GM18526 (cell line): ENCODE measurements around the gene ATP10A.

Experiments
- POLR2A ChIP-seq: IDR thresholded peaks from 3 replicates; pipeline ENCODE4 v1.6.1; 2011; ENCODE audit not compliant: insufficient read length; ENCODE audit errors: extremely low read depth

Gene ATP10A

DNA sequence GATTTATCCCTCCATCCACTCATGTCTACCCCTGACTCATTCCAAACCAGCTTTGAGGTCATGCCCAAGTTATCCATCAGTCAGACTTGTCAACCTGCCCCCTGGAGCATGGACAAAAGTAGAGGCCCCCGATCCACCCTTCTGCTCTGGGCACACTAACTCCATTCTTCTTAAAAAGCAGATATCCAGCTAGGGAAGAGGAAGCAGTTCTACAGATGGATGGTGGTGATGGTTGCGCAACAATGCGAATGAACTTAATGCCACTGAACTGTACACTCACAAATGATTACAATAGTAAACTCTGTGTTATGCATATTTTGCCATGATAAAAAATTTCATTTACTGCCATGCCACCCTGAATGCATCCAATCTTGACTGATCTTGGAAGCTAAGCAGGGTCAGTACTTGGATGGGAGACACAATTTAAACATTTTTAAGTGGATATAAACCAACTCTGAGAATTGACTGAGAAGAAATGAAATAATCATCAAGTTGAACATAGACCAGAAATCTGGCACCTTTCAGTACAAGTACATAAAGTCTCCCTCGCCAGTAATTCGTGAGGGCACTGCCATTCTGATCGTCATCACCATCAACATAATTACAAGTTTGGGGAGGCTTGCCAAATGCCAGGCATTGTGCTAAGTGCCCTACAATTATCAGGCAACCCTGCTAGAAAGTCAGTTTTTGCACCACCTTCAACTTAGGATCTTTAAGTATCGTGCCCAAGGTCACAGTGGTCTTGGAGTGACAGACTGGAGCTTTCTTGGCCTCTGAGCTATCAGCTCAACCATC is 124.8 kb downstream of the ATP10A start:
- TF ChIP-seq POLR2A, result no peak

DNA sequence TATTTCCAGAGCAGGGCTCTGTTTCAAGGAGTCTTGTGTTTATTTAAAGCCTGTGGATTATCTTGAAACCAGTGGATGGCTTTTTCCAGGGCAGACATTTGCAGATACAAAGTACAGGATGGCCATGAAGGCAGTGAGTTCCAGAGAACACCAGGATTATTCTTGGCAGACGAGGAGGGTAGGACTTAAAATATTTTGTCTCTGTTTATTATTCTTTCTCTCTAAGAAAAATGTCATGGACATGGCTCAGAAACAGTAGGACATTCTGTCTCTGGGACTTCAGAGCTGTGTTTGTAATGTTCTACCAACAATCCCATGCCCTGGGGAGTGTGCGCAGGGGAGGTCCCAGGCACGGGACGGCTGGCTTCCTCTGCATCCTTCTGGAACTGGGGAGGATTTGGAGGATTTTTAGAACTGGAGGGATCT is 125.9 kb downstream of the ATP10A start:
- no peak for TF ChIP-seq POLR2A

DNA sequence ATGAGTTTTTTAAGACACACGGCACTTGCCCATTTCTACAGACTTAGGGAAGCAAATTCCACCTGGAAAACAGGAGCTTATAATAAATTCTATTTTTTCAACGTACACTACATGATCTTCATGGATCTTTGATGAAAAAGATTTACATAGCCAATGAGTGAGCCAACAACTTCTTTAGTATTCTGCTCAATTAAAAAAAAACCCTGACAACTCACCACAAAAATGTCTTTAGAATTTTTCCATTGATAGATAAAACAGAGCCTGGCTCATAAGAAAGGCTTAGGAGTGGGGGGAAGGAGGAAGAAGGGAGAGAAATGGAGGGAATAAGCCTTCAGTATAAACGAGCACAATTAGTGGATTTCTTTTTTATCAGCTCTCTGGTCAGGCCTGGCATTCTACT is 126.7 kb downstream of the ATP10A start:
- no peak for TF ChIP-seq POLR2A

DNA sequence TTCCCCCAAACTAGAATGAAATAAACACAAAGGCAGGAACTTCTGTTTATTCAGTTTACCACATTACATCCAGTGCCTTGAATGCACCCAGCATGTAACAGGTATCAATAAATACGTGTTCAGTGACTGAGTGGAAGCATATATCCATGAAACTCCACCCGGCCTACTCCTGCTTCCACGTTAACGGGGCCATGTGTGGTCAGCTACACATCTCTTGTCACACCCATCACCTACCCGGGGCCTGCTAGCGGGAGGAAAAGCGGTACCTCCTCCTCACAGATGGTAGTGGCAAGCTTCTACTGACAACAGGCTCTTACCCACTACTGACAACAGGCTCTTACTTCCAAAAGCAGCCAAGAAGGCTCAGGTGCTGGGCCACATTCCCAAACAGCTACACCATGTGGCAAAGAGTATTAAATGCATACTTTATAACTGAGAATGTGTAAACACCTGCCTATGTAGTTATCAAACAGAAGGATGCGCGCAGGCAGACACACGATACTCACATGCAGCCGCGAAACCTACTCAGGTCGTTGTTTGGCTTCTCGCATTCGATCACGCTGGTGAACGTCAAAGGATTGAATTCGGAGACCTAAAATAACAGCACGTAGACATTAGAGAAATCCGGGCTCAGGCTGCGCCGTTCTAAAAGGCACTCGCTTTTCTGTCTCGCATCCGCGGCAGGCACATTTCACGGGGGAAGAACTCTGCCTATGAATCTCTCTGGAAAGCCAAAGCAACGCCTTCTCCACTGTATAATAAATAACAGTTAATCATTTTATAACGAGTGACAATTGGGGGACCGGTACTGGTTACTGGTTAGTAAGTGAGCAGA is 127.4 kb downstream of the ATP10A start:
- no peak for TF ChIP-seq POLR2A

DNA sequence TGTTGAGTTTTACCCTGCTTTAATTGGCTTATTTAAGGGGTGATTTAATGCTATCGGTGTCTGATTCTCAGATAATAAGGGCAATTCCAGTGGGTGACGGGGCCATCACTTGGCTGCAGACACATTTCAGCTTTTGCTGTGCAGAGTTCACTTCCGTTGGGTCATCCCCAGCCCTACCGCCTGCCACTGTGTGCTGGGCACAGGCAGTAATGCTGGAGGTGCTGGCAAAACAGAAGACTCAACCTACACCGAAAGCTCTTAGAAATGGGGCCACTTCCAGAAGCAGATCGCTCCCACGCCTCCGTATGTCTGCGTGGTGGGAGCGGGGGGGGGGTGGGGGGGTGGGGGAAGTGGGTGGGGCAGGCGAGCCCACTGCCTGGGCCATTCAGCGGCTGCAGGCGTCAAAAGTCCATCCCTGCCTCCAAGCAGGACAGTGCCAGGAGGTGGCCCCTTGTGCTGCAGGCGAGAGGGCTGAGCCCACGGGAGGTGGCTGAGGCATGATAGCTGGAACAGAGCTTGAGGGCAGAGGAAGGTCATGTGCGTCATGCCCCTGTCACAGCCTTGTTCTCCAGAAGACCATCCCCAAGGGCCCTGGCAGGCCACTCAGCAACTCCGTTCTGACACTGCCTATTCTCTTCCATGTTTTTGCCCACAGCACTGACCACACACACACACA is 128.3 kb downstream of the ATP10A start:
- no peak for TF ChIP-seq POLR2A

DNA sequence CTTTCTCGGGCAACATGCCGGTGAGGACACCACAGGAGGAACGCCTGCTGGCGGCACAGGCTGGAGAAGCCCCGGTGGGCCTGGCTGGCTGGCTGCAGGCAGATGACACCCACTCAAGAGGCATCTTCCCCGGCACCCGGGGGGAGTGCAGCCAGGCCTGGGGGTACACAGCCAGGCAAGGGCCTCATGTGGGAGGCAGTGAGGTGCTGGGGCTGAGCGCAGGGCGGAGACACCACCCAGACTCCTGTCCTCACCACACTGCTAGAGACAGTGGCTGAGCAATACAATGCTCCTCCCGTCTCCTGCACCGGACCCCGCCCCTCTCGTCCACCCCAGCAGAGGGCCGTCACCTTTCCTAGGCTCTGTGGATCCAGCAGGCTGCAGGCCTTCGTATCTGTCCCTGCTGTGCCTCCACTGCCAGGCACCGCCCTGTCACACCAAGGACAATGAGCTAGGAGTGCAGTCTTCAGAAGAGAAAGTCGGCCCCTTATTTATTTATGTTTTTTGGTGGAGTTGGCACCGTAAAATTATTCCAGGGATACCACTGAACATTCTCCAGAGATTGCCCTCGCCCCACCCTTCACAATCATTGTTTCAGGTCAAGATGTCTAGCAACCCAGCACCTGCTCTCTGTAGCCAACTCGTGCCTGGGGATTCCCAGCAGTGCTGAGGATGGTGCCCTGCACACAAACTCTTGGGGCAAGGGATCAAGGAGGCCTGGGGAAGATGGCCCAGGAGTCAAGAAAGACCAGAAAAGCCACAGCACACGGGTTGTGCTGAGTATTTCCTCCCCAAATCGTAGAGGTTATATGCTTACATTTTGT is 129.1 kb downstream of the ATP10A start:
- no peak for TF ChIP-seq POLR2A

DNA sequence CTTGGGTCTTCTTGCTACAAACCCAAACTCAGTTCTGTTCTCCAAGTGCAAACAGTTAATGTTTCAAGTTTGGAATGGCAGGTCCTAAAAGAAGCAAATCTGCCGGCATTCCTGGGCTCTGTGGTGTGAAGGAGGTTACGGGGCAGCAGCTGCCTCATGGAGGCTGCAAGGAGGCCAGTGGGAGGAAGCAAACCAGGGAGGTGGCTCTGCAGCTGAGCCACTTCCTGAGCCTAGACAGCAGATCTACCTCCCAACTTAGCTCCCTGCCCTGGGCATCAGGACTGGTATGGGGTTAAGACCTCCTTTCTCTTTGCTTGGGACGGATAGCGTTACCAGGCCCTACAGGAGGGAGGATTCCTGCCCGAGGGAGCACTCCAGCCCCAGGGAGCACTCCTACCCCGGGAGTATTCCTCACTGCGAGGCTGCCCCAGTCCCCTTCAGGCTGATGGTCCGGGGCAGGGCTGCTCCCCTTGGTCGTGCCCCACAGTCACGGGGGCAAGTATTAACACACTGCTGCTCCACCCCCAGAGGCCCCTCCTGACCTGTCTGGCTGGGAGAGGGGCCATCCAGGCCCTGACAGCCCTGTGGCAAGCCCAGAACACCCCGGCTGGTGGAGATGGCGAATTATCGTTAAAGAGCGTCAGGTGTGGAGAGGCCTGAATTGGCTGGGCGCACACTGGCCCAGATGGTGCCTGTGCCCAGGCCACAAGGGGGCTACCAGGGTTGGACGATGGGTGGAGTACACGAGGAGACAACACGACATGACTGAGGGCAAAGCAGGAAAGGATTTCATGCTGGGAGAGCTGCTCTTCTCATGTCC is 129.9 kb downstream of the ATP10A start:
- TF ChIP-seq POLR2A, result no peak

DNA sequence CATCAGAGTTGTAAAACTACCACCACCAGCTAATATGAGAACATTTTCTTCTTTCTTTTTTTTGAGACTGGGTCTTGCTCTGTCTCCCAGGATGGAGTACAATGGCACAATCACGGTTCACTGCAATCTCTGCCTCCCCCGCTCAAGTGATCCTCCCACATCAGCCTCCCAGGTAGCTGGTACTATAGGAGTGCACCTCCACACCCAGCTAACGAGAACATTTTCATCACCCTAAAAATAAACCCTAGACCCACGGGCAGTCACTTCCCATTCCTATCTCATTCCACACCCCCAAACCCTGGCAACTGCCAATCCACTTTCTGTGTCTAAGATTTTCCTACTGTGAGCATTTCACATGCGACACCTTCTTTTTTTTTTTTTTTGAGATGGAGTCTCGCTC is 130.9 kb downstream of the ATP10A start:
- TF ChIP-seq POLR2A, result no peak

DNA sequence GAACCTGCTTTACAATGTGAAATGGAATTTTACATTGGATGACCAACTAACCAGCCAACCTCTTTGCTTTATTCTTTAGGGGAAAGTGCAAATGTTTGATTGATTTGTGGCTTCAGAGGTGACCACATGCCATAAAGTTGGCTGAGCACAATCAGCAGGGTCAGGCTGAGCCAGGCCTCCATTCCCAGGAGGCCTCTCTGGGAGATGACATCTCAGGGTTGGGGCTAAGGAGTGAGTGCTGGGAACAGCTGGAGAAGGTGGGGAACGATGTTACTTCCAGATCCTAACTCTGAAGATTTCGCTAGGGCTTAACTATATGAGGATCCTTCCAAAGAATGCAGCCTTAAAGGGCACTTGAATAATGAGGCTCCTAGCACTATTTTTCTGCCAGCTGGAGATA is 131.7 kb downstream of the ATP10A start:
- TF ChIP-seq POLR2A, result no peak

DNA sequence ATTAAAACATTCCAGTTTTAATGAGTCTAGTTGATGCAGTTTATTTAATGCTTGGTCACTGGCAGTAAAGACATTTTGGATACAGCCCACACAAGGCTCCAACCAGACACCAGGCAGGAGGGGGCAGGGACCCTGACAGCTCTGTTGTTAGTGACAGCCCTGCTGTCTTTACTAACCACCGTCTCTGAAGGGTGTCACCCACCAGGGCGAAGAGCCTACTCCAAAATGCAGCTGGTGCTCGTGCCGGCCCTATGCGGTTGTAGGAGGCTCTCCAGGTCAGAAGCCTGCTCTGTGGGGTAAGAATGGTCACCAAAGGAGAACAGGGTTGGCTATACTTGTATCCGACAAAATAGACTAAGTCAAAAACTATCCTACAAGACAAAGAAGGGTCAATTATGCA is 132.2 kb downstream of the ATP10A start:
- no peak for TF ChIP-seq POLR2A

DNA sequence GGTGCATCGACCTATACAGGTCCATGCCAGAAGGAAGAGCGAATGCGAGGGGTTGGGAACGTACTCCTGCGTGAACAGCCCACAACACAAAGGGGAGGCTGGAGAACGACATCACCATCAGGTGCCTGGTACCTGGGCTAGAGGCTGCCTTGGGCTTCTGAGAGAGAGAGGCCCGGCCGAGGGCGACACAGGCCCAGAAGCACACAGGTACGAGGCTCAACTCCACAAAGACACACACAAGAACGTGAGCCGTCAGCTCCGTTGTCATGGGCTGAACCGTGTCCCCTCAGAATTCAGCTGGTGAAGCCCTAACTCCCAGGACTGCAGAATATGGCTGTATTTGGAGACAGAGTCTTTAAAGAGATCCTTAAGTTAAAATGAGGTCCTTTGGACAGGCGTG is 134.3 kb downstream of the ATP10A start:
- no peak for TF ChIP-seq POLR2A

DNA sequence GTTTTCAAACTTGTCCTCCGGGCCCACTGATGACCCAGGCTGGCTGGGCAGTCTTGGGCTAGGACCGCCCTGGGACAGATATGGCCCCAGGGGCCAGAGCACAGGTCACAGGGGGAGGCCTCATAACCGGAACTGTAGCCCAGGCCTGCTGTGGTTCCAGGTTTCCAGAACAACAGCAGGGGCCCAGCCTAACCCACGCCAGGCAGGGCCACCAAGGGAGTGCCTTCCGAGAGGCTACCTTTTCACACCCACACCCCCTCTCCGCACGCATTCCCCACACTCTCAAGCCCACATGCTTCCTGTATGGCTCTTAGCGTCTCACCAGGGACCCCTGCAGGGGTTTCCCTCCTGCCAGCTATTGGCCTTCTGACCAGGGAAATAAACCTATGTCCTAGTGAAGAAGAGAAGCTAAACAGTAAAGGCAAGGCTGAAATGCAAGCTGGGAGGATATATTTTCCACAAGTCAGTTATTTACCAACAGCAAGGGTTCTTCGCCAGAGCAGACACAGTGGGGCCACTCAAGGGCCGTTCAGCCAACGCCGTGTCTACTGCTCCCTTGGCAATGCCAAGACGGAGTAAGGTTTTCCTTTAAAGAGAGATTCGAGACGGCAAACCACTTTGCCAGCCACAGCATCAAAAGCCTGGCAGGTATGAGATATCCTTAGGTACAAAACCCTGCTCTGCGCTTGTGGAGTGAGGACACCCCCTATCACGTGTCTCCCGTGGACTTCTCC is 135.1 kb downstream of the ATP10A start:
- no peak for TF ChIP-seq POLR2A

DNA sequence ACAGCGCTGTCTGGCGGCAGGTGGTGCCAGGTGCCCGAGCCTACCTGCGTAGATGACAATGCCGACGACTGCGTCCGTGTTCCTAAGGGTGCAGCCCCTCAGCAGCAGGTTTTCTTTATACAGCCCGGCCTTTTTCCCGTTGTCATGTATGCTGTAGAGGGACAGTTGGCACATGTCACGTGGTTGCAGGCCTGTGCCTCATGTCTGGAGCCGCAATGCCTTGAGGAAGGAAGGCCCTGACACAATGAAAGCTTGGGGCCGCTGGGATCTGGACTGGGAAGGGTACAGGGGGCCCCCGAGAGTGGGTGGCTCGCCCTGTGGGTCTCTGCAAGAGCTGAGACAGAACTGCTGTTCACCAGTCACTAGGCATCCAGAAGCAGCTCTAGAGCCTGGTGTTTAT is 136.0 kb downstream of the ATP10A start:
- TF ChIP-seq POLR2A, result no peak
